NT2/D1 (cell line): Measurements from ENCODE around the gene TRAPPC8.
A peak's percentile ranks its signal among the peaks of the same experiment; 100 is the strongest.
"Not testable (repeated sequence)": the region's sequence is repeated elsewhere in the genome, so short reads cannot be mapped to it uniquely, and the experiment has no call there.

Experiments
- DNase-seq: peaks from one replicate; pipeline ENCODE4 v3.0.0-alpha.2; 2011; ENCODE audit warnings: low read depth, low spot score
- H3K27me3 ChIP-seq: 2 replicates; pipeline ENCODE4 v1.6.0; 2011; ENCODE audit warnings: mild to moderate bottlenecking; ENCODE audit not compliant: insufficient read length, insufficient read depth
- H3K36me3 ChIP-seq: 2 replicates; pipeline ENCODE4 v1.6.1; 2011; ENCODE audit warnings: mild to moderate bottlenecking, low read length, mixed read lengths; ENCODE audit not compliant: insufficient read depth, insufficient read length
- H3K4me1 ChIP-seq: 2 replicates; pipeline ENCODE4 v1.5.1; 2011; ENCODE audit not compliant: insufficient read depth, insufficient read length
- H3K4me3 ChIP-seq: 2 replicates; pipeline ENCODE4 v1.5.1; 2011; ENCODE audit warnings: low read depth; ENCODE audit not compliant: insufficient read length
- H3K9ac ChIP-seq: 2 replicates; pipeline ENCODE4 v1.6.0; 2011; ENCODE audit warnings: low read depth; ENCODE audit not compliant: insufficient read length
- H3K9me3 ChIP-seq: 2 replicates; pipeline ENCODE4 v1.5.1; 2011; ENCODE audit warnings: mild to moderate bottlenecking, low read length; ENCODE audit not compliant: insufficient read depth
- SUZ12 ChIP-seq: IDR thresholded peaks from 2 replicates; pipeline ENCODE4 v1.6.1; 2011; ENCODE audit not compliant: insufficient read length, insufficient read depth; ENCODE audit errors: extremely low read depth
- YY1 ChIP-seq: IDR thresholded peaks from 2 replicates; pipeline ENCODE4 v1.6.1; 2011; ENCODE audit not compliant: insufficient read length, insufficient read depth
- ZNF274 ChIP-seq: IDR thresholded peaks from 2 replicates; pipeline ENCODE4 v1.6.1; 2011; ENCODE audit warnings: mild to moderate bottlenecking, low read depth, low read length

Gene TRAPPC8

GRCh38 chr18:31954349-31954748 lies 11.4 kb upstream of the TRAPPC8 start:
- H3K4me3 ChIP-seq, result no peak overlapping the region
- H3K36me3 ChIP-seq, result no peaks in the 10 kb centered on the region
- H3K4me1 ChIP-seq, result no peaks in the 10 kb centered on the region
- no peak for DNase-seq
- TF ChIP-seq YY1, result no peak
- no peak for TF ChIP-seq SUZ12
- no peak for TF ChIP-seq ZNF274
- H3K9ac ChIP-seq, result no peak overlapping the region
- H3K27me3 ChIP-seq, result no peaks in the 10 kb centered on the region
- H3K9me3 ChIP-seq, result no peaks in the 10 kb centered on the region

GRCh38 chr18:31953699-31954098 lies 10.8 kb upstream of the TRAPPC8 start:
- H3K36me3 ChIP-seq, H3K9ac ChIP-seq, H3K27me3 ChIP-seq, H3K4me1 ChIP-seq, H3K9me3 ChIP-seq, H3K4me3 ChIP-seq, DNase-seq: not testable (repeated sequence)

GRCh38 chr18:31952223-31952622 lies 9.3 kb upstream of the TRAPPC8 start:
- Histone ChIP-seq H3K4me3 (no peak overlapping the region), H3K36me3 (no peaks in the 10 kb centered on the region), H3K27me3 (no peaks in the 10 kb centered on the region), H3K4me1 (no peaks in the 10 kb centered on the region), H3K9ac (no peak overlapping the region), H3K9me3 (no peaks in the 10 kb centered on the region; the same call in 1 of the 2 replicates)
- DNase-seq, result no peak
- TF ChIP-seq YY1, result no peak
- TF ChIP-seq ZNF274, result no peak
- TF ChIP-seq SUZ12, result no peak

GRCh38 chr18:31950583-31950982 lies 7.7 kb upstream of the TRAPPC8 start:
- H3K4me1 ChIP-seq, result no peaks in the 10 kb centered on the region
- DNase-seq, result no peak

GRCh38 chr18:31948349-31948748 lies 5.4 kb upstream of the TRAPPC8 start:
- H3K9ac ChIP-seq, H3K27me3 ChIP-seq, H3K36me3 ChIP-seq, H3K9me3 ChIP-seq, H3K4me3 ChIP-seq, DNase-seq, H3K4me1 ChIP-seq: not testable (repeated sequence)

More at GRCh38 chr18:31950583-31950982, 7.7 kb upstream of the TRAPPC8 start:
- H3K9me3 ChIP-seq, result no peaks in the 10 kb centered on the region; the same call in 1 of the 2 replicates
- H3K4me3 ChIP-seq, result no peak overlapping the region
- no peak overlapping the region for H3K9ac ChIP-seq
- no peak for TF ChIP-seq SUZ12
- no peaks in the 10 kb centered on the region for H3K36me3 ChIP-seq
- no peaks in the 10 kb centered on the region for H3K27me3 ChIP-seq

GRCh38 chr18:31946305-31947046 lies 3.5 kb upstream of the TRAPPC8 start:
- H3K9ac ChIP-seq, result no peak overlapping the region
- peaks cover 3% of the 10 kb centered on the region for H3K4me1 ChIP-seq
- no peaks in the 10 kb centered on the region; the same call in 1 of the 2 replicates for H3K9me3 ChIP-seq
- no peak overlapping the region for H3K4me3 ChIP-seq
- no peaks in the 10 kb centered on the region for H3K36me3 ChIP-seq
- TF ChIP-seq SUZ12, result no peak
- TF ChIP-seq ZNF274, result no peak
- no peak for TF ChIP-seq YY1
- peak; percentile 80 for DNase-seq
- peaks cover 3% of the 10 kb centered on the region for H3K27me3 ChIP-seq

GRCh38 chr18:31943878-31944816 lies 1.2 kb upstream of the TRAPPC8 start:
- no peak for DNase-seq

More at GRCh38 chr18:31943878-31944816, 1.2 kb upstream of the TRAPPC8 start:
- TF ChIP-seq SUZ12 (no peak), ZNF274 (no peak), YY1 (no peak)
- H3K27me3 ChIP-seq, result peaks cover 3% of the 10 kb centered on the region
- H3K9ac ChIP-seq, result peak overlapping the region; percentile 84
- H3K4me3 ChIP-seq, result peak overlapping the region; percentile 78
- H3K4me1 ChIP-seq, result peaks cover 3% of the 10 kb centered on the region
- peaks cover 6% of the 10 kb centered on the region for H3K36me3 ChIP-seq
- H3K9me3 ChIP-seq, result no peaks in the 10 kb centered on the region; the same call in 1 of the 2 replicates
